ENCODE measurements around the gene NUDT14.

The NUDT14 gene

DNA sequence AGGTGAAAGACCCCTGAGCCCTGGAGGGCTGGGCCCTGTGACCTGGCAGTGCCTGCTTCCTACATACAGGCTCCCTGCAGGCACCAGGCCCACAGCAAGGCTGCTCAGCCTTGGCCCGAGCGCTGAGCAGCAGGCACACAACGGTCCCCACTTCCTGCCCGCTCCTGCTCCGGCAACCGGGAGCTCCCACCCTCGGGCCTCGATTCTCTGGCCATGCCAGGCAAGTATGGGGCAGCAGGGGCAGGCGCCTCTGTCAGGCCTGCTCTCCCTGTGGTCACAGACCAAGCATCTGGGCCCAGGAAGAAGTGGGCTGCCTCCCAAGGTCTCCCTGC is 30.6 kb upstream of the NUDT14 start:
- no peak overlapping the region for H3K27ac ChIP-seq
- TF ChIP-seq, protein P1, sequence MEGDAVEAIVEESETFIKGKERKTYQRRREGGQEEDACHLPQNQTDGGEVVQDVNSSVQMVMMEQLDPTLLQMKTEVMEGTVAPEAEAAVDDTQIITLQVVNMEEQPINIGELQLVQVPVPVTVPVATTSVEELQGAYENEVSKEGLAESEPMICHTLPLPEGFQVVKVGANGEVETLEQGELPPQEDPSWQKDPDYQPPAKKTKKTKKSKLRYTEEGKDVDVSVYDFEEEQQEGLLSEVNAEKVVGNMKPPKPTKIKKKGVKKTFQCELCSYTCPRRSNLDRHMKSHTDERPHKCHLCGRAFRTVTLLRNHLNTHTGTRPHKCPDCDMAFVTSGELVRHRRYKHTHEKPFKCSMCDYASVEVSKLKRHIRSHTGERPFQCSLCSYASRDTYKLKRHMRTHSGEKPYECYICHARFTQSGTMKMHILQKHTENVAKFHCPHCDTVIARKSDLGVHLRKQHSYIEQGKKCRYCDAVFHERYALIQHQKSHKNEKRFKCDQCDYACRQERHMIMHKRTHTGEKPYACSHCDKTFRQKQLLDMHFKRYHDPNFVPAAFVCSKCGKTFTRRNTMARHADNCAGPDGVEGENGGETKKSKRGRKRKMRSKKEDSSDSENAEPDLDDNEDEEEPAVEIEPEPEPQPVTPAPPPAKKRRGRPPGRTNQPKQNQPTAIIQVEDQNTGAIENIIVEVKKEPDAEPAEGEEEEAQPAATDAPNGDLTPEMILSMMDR (IDR thresholded peaks at IDR 0.05): no peak
- no peak for TF ChIP-seq ZFX (IDR thresholded peaks at IDR 0.05; ENCODE audit: borderline replicate concordance)

DNA sequence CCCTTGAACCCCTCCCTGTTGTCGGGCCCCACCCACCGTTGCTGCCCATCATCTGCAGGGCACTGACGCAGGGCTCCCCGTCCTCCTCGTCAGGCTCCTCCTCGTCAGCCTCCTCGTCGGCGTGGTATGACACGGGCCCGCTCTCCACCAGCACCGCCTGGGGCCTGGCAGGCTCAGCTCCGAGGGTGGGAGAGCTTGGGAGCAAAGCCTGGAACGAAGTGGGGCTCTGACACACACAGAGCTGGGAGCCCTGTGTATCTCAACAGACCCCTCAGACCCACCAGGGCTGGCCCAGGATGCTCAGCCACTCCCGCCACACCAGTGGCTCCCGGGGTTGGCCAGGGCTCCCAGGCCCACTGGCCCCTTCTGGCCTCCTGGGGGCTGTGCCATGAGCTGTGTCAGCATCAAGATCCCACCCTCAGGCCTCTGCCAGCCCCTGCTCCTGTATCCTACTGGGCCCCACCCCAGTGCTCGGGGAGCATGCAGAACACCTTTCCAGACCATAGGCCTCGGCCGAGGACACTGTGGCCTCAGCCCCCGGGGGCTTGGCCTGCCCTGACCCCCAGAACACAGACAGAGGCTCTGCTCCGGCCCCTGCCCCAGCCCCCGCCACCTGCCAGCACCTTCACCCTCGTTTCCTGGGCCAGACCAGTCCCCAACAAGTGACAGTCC is 30.1 kb upstream of the NUDT14 start:
- no peak overlapping the region for H3K27ac ChIP-seq

DNA sequence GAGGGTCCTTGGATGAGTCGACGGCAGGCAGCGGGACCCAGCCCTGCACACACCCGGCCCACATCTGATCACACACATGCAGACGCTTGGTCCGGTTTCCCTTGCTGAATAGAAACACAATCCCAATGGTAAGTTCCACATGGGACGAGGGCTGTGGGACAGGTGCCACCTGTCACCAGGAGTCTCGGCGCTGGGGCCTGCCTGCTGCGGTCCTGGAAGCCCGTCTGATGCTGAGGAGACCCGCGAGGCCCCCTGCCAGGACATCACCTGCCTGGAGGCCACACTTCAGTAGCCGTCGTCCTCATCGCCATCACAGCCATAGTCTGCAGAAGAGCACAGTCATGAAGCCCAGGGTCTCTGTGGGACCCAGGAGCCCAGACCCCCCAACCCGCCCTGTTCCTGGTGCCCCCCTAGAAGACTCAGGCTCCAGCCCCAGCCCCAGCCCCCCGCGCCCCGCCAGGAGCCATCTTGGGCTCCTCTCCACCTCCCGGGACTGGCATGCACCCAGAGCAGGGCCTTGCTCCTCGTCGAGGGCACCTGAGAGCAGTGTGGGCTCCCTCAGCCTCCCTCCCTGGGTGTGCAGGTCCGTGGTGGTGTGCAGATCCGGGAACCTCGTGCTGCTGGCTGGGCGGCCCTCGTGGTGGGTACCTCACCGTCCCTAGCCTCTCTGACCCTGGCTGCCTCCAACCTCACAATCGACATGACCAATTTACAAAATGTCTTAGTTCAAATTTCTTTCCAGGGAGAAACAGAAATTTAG is 29.3 kb upstream of the NUDT14 start:
- no peak for TF ChIP-seq ZFX (IDR thresholded peaks at IDR 0.05; ENCODE audit: borderline replicate concordance)
- TF ChIP-seq, protein P1 (IDR thresholded peaks at IDR 0.05): no peak
- H3K27ac ChIP-seq: no peak overlapping the region

More for the DNA sequence above, 30.1 kb upstream of the NUDT14 start:
- no peak for TF ChIP-seq ZFX (IDR thresholded peaks at IDR 0.05; ENCODE audit: borderline replicate concordance)
- TF ChIP-seq, protein P1 (IDR thresholded peaks at IDR 0.05): no peak

- H3K27ac ChIP-seq: no peak overlapping the region
- TF ChIP-seq, protein P1 (IDR thresholded peaks at IDR 0.05): no peak
- no peak for TF ChIP-seq ZFX (IDR thresholded peaks at IDR 0.05; ENCODE audit: borderline replicate concordance)
Observed at GRCh38 chr14:105209646-105210045, 28.5 kb upstream of the NUDT14 start.

GRCh38 chr14:105209091-105209490 is 28.0 kb upstream of the NUDT14 start:
- no peak for TF ChIP-seq ZFX (IDR thresholded peaks at IDR 0.05; ENCODE audit: borderline replicate concordance)
- TF ChIP-seq, protein P1 (IDR thresholded peaks at IDR 0.05): no peak
- no peak overlapping the region for H3K27ac ChIP-seq

- TF ChIP-seq, protein P1 (IDR thresholded peaks at IDR 0.05): no peak
- no peak for TF ChIP-seq ZFX (IDR thresholded peaks at IDR 0.05; ENCODE audit: borderline replicate concordance)
- no peak overlapping the region for H3K27ac ChIP-seq
Observed at GRCh38 chr14:105208738-105209075, 27.6 kb upstream of the NUDT14 start.

All from 22Rv1 (cell line).